HG03175 (cell line): Measurements from ENCODE around the gene AKAP13.
"Not testable (repeated sequence)": the region's sequence is repeated elsewhere in the genome, so short reads cannot be mapped to it uniquely, and the experiment has no call there.

Experiments used
- ATAC-seq: cut with Tn5 transposase; IDR thresholded peaks from one replicate; pipeline ENCODE4 v1.9.1; 2021; ENCODE audit warnings: mild to moderate bottlenecking, moderate library complexity; ENCODE audit not compliant: unreplicated experiment

AKAP13 gene, protein sequence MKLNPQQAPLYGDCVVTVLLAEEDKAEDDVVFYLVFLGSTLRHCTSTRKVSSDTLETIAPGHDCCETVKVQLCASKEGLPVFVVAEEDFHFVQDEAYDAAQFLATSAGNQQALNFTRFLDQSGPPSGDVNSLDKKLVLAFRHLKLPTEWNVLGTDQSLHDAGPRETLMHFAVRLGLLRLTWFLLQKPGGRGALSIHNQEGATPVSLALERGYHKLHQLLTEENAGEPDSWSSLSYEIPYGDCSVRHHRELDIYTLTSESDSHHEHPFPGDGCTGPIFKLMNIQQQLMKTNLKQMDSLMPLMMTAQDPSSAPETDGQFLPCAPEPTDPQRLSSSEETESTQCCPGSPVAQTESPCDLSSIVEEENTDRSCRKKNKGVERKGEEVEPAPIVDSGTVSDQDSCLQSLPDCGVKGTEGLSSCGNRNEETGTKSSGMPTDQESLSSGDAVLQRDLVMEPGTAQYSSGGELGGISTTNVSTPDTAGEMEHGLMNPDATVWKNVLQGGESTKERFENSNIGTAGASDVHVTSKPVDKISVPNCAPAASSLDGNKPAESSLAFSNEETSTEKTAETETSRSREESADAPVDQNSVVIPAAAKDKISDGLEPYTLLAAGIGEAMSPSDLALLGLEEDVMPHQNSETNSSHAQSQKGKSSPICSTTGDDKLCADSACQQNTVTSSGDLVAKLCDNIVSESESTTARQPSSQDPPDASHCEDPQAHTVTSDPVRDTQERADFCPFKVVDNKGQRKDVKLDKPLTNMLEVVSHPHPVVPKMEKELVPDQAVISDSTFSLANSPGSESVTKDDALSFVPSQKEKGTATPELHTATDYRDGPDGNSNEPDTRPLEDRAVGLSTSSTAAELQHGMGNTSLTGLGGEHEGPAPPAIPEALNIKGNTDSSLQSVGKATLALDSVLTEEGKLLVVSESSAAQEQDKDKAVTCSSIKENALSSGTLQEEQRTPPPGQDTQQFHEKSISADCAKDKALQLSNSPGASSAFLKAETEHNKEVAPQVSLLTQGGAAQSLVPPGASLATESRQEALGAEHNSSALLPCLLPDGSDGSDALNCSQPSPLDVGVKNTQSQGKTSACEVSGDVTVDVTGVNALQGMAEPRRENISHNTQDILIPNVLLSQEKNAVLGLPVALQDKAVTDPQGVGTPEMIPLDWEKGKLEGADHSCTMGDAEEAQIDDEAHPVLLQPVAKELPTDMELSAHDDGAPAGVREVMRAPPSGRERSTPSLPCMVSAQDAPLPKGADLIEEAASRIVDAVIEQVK (N-terminal part only)

DNA sequence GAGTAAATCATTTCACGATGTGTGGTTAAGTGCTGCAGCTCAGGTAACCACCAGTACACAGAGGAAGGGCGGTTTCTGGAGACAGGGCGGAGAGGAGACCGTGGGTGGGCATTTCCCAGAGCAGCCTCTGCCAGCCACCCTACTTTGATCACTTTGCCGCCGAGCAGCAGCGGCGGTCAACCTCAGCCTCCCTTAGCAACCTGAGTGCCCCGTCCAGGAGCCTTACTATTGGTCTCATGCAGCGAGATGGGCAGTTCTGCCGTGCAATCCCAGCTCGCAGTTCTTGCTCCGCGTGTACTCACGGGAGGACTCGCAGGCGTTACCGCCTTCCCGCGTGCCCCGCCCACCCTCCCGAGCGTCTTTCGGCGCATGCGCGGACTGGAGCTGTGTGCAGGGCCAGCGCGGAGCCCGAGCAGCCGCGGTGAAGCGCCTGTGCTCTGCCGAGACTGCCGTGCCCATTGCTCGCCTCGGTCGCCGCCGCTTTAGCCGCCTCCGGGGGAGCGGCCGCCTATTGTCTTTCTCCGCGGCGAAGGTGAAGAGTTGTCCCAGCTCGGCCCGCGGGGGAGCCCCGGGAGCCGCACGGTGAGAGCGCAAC lies at the start of gene AKAP13:
AKAP13 (plus strand) TSS at position 387 of the 595 bp plus-strand sequence. CDS start 105,118 bp downstream, outside the sequence.
- peak; percentile 87 for ATAC-seq

DNA sequence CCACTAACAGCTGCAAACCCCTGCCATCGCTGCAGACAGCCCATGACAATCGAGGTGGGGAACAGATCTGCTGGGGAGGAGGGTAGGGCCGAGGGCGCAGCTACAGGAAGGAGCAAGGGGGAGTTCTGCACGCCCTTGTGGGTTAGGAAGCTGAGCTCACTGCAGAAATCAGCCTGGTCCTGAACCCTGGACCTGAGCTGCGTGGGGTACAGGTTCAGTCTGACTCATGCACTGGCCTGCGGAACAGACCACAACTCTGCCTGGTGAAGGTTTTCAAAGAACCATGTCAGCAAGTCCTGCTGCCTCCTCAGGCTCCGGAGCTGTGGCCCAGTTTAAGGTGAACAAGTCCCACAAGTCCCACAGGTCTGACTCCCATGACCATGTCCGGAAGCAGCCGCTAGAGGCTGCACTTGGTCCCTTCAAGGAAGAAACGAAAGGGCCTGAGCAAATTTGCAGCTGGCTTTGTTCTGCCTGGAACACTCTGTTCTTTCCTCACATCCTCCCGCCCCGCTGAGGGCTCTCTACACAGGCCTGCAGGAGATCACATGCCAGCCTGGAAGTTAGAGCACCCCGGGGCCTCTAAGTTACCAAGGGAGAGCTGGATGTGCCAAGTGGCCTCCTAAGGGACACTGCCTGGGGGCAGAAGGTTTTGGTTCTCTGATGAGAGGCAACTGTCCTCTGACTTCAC lies 49.4 kb upstream of the AKAP13 start:
- ATAC-seq, result peak; percentile 70

DNA sequence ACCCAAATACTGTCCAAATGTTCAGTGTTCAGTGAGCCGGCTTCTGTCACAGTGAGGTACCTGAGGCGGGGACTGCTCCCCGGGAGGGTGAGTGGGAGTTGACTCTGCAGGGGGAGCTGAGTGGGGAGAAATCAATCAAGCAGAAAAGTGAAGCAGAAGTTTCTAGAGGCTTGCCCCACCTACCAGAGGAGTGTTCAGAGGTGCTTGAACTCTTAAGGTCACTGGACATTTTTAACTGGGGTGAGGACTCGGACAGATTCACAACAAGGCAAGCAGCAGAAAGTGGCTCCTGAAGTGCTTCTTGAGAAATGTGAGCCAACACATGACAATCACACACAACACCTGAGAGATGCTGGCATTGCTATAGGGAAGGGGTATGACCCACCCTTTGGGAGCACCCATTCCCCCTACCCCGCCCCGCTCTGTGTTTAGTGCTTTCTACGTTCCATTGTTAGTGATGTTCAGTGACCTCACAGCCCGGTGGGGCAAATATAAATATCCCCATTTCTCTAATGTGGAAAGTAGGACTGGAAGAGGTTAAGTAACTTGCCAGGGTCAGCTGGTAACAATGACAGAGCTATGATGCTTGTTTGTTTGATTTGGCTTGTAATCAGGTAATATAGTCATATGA lies 48.6 kb upstream of the AKAP13 start:
- ATAC-seq, result no peak

DNA sequence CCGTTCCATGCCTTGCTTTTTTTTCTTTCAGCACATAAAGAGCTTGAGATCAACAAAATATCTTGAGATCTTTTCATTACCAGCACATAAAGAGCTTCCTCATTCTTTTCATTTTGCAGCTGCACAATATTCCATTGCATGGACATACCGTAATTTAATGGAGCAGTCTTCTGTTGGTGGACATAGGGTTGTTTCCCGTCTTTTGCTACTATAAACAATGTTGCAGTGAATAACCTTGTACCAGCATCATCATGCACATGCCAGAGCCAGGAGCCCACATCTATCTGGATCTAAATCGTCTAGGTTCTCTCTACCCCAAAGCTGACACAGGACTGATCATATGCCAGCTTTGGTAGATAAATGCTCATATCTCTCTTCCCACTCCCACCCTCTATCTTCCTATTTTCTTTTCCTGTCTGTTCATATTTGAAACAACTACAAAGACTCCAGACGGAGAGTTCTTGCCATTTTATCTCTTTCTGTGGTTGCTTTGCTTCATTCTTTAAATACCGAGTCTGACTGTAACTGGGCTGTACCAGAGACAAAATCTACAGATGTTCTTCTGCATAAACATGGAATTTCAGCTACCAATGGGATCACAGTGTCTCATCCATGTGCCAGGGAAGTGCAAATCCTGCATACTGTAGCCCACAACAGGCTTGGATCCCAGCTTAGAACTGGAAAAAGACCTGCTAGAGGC lies 47.1 kb upstream of the AKAP13 start:
- no peak for ATAC-seq

DNA sequence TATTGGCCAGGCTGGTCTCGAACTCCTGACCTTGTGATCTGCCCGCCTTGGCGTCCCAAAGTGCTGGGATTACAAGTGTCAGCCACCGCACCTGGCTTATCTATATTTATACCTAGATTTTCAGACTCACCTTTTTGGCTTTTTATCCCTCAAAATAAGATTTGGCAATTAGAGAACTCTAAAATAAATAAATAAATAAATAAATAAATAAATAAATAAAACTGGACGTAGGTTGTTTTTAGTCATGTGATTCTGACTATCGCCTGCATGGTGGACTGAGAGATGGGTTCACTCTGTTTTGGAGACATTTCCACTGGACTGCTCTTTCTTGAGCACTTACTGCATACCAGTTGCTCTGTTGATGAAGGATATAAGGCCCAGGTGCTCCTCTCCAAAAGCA lies 46.2 kb upstream of the AKAP13 start:
- no peak for ATAC-seq

DNA sequence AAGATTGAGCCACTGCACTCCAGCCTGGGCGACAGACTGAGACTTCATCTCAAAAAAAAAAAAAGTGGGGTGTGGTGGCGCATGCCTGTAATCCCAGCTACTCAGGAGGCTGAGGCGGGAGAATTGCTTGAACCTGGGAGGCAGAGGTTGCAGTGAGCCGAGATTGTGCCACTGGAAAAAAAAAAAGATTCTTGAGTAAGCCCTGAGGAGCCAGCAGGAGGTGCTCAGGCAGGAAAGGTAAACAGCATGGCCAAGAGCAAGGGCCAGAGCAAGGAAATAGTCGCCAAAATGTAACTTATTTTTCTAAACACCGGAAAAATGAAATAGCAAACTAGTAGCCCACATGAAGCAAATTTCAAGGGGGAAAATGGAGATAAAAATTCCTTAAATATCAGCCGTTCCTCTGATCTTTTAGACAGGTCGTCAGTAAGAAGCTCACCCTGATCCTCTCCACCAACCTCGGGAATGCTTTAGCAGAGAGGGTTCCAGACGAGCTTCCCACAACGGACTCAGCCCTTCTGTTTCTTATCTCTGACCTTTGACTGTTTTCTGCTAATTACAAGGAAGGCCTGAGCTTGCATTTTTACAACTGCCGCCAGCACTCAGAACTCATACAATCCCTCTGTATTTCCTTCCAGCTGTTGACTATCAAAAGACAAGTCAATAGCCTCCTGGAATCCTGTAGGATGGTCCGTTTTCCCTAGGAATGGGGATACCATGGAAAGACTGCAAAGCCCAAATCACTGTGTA lies 45.0 kb upstream of the AKAP13 start:
- ATAC-seq, result no peak

DNA sequence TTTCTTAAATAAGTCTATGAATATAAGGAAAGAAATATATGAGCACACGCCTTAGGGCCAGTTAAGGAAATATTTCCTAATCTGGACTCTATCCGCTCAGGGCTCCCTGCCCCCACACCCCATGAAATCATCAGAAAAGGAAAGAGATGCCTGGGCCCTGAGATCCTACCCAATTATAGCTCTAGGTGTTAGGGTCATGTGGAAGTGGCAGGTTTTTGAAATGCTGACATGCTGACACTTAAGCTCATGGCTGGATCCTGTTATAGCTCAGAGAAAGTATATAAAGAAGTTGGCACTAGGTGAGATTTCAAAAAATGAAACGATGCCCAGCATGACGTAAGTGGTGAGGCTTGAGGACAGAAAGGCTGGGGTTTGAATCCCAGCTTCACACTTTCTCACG lies 43.5 kb upstream of the AKAP13 start:
- no peak for ATAC-seq

DNA sequence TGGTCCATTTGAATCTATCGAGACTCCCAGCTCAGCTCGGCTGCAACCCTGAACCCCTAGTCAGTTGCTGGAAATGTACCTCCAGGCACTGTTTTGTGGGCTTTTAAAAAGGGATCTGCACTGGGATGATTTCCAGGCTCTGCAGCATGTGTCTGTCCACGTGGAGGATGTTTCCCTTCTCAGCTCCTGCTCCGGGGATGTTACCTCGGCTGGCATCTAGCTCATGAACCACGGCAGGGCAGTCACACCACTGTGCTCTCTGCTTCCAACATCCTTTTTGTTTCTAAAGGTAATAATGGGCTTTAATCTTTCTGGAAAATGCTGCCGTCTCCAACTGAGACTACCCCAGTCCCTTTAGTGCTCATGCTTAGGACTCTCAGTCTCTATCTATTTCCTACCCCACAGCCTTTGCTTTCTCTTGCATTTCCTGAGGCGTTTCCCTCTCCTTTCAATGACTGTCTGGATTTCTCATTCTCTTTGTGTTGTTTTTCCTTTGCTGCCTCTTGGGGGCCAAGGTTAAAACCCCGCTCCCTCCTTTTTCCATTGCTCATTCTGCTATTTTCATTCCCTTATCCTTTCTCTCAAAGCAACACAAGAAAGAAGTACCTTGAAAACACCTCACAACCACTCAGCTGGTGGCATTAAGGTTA lies 42.9 kb upstream of the AKAP13 start:
- no peak for ATAC-seq

DNA sequence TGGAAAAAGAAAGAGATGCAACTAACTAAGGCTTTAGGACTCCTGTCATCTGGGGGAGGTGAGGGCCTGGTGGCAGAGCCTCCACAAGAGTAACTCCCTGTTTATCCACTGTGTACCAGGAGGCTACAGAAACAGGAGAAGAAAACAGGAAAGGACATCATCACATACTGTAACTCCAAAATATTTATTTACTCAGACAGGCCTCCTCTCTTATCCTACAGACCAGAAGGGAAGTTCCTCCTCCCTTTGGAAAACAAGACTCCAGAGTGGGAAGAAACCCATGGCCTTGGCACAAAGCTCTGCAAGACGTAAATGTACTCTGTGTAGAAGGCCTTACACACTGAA lies 40.1 kb upstream of the AKAP13 start:
- no peak for ATAC-seq

DNA sequence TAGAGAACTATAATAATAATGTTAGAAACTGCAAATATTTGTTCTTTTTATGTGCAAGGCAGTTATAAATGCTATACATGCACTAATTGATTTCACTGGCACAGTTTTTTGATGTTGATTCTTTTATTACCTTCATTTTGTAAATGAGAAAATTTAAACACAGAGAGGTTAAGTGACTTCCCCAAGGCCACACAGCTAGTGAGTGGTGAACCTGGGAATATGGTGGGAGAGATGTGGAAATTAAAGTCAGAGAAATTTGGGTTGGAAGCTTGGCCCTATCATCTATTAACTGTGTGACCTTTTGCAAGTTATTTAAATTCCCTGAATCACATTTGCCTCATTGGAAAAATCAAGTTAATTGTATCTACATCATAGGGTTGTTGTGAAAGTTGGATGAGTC lies 39.6 kb upstream of the AKAP13 start:
- no peak for ATAC-seq

DNA sequence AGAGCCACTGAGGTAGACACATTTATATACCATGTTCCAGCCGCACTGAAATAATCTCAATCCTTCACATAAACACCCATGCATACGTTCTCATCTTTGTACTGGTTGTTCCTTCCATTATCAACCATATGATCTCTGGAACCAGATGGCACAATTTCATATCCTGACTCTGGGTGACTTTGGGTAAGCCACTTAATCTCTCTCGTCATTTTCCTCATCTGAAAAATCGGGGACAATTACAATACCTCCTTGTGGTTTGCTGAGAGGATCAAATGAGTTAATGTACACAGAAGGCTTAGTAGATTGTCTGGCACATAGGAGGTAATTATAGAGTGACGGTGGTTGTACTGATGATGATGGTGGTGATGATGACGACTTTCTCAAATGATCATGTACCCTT lies 38.2 kb upstream of the AKAP13 start:
- not testable (repeated sequence) for ATAC-seq

DNA sequence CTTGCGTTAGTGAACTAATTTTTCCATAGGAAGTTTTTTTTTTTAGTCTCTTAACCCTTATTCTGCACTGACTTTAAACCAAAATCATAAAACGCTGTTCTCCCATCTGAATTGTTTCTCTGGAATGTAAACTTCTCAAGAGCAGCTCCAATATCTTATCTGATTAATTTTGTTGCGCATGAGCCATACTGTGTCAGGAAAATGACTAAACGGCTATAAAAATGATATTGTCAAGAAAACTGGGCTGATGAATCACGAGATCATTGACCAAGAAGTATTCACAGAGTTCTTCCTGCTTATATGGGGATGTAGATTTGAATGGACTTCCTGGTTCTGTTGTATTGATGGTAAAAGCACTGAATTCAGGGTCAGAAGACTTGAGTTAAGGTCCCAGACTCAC lies 37.0 kb upstream of the AKAP13 start:
- ATAC-seq, result not testable (repeated sequence)

DNA sequence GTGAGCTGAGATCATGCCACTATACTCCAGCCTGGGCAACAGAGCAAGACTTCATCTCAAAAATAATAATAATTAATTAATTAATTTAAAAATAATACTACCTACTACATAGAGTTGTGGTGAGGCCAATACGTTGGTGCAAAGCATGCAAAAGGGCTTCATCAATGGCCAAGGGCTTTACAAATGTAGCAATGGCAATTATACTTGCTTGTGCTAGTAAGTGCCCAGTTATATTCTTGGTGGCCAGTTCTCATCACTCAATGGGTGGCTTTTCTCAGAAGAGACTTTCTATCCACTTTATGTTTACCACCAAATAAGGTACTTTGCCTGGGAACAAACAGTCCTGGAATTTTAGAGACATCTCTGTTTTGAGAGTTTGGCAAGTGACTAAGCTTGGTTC lies 36.2 kb upstream of the AKAP13 start:
- ATAC-seq, result not testable (repeated sequence)

DNA sequence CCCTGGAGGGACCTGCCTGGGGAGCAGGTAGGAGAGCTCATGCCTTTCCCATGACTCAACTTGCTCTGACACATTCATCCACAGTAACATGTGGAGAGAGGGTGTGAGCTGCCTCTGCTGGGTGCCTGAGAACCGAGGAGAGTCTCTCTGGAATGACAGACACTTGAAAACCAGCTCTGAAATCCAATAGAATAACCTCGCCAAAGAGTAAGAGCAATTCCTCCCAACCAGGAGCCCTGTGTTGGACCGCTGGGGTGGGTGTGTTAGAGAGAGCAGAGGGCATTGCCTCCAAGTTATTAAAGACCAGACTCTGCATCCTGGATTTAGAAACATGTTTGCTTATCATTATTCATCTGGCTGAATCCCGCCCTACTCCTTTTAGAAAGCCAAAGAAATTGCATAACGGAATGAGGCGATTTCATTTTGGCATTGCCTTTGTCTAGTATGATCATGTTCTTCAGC lies 35.7 kb upstream of the AKAP13 start:
- not testable (repeated sequence) for ATAC-seq

DNA sequence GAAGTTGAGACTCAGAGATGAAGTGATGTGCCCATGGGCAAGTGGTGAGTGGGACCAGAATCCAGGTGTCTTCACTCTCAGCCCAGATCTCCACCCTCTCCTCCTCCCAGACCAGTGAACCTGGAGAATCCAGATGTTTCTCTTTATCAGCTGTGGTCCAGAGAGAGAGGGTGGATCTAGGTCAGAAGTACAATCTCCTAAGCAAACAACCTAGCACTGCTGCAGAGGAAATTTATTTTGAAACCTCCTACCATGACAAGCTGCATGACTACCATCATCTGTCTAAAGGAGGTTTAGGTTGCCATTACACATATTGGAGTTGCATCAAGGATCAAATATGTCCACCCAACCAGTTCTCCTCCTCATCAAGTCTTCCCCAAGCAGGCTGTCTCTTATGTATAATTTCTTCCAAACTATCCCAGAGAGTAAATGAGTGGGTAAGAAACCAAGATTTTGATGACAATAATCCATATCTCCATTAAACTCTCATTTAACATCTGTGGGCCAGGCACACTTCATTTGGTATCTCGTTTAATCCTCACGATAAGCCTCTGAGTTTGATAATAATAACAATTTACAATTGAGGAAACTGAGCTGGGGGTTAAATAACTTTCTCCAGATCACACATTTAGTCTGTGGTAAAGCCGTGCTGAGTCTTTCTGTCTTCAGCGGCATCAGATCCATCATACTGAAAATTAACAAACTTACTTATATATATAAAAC lies 35.0 kb upstream of the AKAP13 start:
- ATAC-seq, result not testable (repeated sequence)

DNA sequence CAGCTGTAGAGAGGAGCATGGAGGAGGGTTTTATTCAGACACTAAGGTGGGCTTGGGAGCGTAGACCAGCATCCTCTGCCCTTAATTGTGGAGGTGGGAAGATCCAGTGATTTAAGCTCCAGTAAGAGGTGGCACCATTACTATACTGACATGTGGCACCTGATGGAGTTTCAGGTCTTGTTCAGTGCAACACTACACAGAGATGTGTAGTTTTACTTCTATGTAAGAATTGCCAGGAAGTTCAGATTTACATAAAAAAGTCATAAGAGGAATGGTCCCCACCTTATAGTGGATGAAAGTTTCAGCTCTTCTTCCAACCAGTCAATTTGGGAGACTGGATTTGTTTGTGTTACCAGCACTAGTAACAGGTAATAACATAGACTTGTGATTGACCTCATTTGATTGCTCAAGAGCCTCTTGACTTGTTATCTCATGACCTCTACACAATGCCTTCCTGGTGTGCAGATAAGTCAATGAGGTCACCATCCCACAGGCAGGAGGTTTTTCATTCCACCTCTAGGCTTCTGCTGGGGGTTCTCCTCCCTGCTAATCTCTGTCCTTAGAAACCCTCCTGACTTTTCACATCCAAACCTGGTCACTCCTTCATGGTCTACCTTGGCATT lies 33.8 kb upstream of the AKAP13 start:
- not testable (repeated sequence) for ATAC-seq
